Hepatocyte (in vitro differentiated cells): ENCODE results near the gene CLIC4. TPM values are rescaled to one million over a fixed set of nuclear protein-coding genes. Genes with fewer than 3 reads are reported as not detected.

Source experiments
- DNase-seq: peaks from one replicate; pipeline ENCODE4 v3.0.0-alpha.2; 2016; ENCODE audit warnings: low spot score
- H2AFZ ChIP-seq: fragments of 200-600 bp; sonication (generic); 2 replicates; pipeline ENCODE4 v1.6.0; 2016; ENCODE audit warnings: antibody characterized with exemption, mild to moderate bottlenecking
- H3K27ac ChIP-seq: fragments of 200-600 bp; sonication (generic); 2 replicates; pipeline ENCODE4 v1.5.1; 2016; ENCODE audit warnings: mild to moderate bottlenecking
- H3K27me3 ChIP-seq: fragments of 200-600 bp; sonication (generic); 2 replicates; pipeline ENCODE4 v1.6.1; 2016
- H3K36me3 ChIP-seq: fragments of 200-600 bp; sonication (generic); replicated peaks from 2 replicates; pipeline ENCODE4 v1.5.1; 2016; ENCODE audit warnings: low read depth; ENCODE audit not compliant: insufficient read depth
- H3K4me1 ChIP-seq: fragments of 200-600 bp; sonication (generic); 2 replicates; pipeline ENCODE4 v1.5.1; 2016; ENCODE audit warnings: mild to moderate bottlenecking, moderate library complexity; ENCODE audit not compliant: insufficient read depth
- H3K4me2 ChIP-seq: fragments of 200-600 bp; sonication (generic); 2 replicates; pipeline ENCODE4 v1.6.0; 2016
- H3K4me3 ChIP-seq: fragments of 200-600 bp; sonication (generic); 2 replicates; pipeline ENCODE4 v1.5.1; 2016; ENCODE audit warnings: mild to moderate bottlenecking
- H3K79me2 ChIP-seq: fragments of 200-600 bp; sonication (generic); 2 replicates; pipeline ENCODE4 v1.6.0; 2017; ENCODE audit warnings: mild to moderate bottlenecking
- H3K9me2 ChIP-seq: fragments of 200-600 bp; sonication (generic); replicated peaks from 2 replicates; pipeline ENCODE4 v1.6.0; 2017; ENCODE audit warnings: mild to moderate bottlenecking; ENCODE audit not compliant: insufficient read depth
- H3K9me3 ChIP-seq: fragments of 200-600 bp; sonication (generic); 2 replicates; pipeline ENCODE4 v1.5.1; 2016; ENCODE audit warnings: low read depth, mild to moderate bottlenecking
- H4K20me1 ChIP-seq: fragments of 200-600 bp; sonication (generic); 2 replicates; pipeline ENCODE4 v1.6.0; 2016; ENCODE audit warnings: mild to moderate bottlenecking; ENCODE audit not compliant: insufficient read depth, poor library complexity, severe bottlenecking
- CTCF ChIP-seq: fragments of 200-600 bp; sonication (generic); IDR thresholded peaks from 2 replicates; pipeline ENCODE4 v1.5.1; 2016; ENCODE audit warnings: antibody characterized with exemption, mild to moderate bottlenecking; ENCODE audit not compliant: poor library complexity
- EZH2 ChIP-seq: fragments of 200-600 bp; sonication (generic); IDR thresholded peaks from 2 replicates; pipeline ENCODE4 v1.6.1; 2016; ENCODE audit warnings: antibody characterized with exemption, mild to moderate bottlenecking, borderline replicate concordance
- EZH2phosphoT487 ChIP-seq: fragments of 200-600 bp; sonication (generic); IDR thresholded peaks from one replicate; pipeline ENCODE4 v1.6.1; 2018; ENCODE audit warnings: antibody characterized with exemption, mild to moderate bottlenecking, low read depth, moderate library complexity; ENCODE audit not compliant: unreplicated experiment, severe bottlenecking
- WGBS: methylation state at CpG from one replicate; pipeline ENCODE4 v1.1.6; 2016; ENCODE audit warnings: low lambda C conversion rate; ENCODE audit errors: missing lambda C conversion rate; 5-methylcytosine and 5-hydroxymethylcytosine counted together
- polyA plus RNA-seq: library from polyadenylated mRNA; unstranded; fragments of >200 nt; fragmentation: Nextera tagmentation; extraction: Ambion mirVana; gene quantifications from 2 replicates; pipeline ENCODE4 v1.2.1, GENCODE V29; 2016
- total RNA-seq: library from RNA; depleted of rRNA; stranded (reverse); fragments of >200 nt; gene quantifications from 2 replicates; pipeline ENCODE4 v1.2.3, GENCODE V29; 2014

The CLIC4 gene
- total and polyA plus RNA-seq, 2 experiments from 2014 or later, result 146 to 259 TPM

GRCh38 chr1:24709791-24710441, 35.3 kb upstream of the CLIC4 start:
- Histone ChIP-seq H4K20me1 (no peaks in the 10 kb centered on the region), H3K9me3 (no peaks in the 10 kb centered on the region), H3K27ac (no peak overlapping the region), H3K4me3 (no peak overlapping the region), H3K4me2 (no peak overlapping the region), H3K9me2 (no peaks in the 10 kb centered on the region), H3K4me1 (peaks cover 10% of the 10 kb centered on the region), H3K36me3 (no peaks in the 10 kb centered on the region), H3K79me2 (no peaks in the 10 kb centered on the region), H2AFZ (no peak overlapping the region), H3K27me3 (no peaks in the 10 kb centered on the region)
- no peak for TF ChIP-seq EZH2
- no peak for TF ChIP-seq EZH2phosphoT487
- no peak for TF ChIP-seq CTCF
- 94% methylated on average over 5 of the region's 5 CpGs for WGBS
- no peak for DNase-seq

GRCh38 chr1:24711329-24711728, 33.9 kb upstream of the CLIC4 start:
- no peaks in the 10 kb centered on the region for H4K20me1 ChIP-seq
- no peaks in the 10 kb centered on the region for H3K27me3 ChIP-seq
- no peaks in the 10 kb centered on the region for H3K9me2 ChIP-seq
- WGBS, result 82% methylated on average over 4 of the region's 4 CpGs
- H3K9me3 ChIP-seq, result no peaks in the 10 kb centered on the region
- no peak overlapping the region for H3K4me3 ChIP-seq
- no peak for DNase-seq
- H3K79me2 ChIP-seq, result no peaks in the 10 kb centered on the region
- H2AFZ ChIP-seq, result no peak overlapping the region
- H3K4me2 ChIP-seq, result no peak overlapping the region
- H3K36me3 ChIP-seq, result no peaks in the 10 kb centered on the region
- no peak overlapping the region for H3K27ac ChIP-seq
- H3K4me1 ChIP-seq, result no peaks in the 10 kb centered on the region
- TF ChIP-seq EZH2phosphoT487, result no peak
- TF ChIP-seq EZH2, result no peak
- no peak for TF ChIP-seq CTCF

GRCh38 chr1:24713176-24713575, 32.1 kb upstream of the CLIC4 start:
- H3K27me3 ChIP-seq, result no peaks in the 10 kb centered on the region
- no peaks in the 10 kb centered on the region for H3K79me2 ChIP-seq
- no peaks in the 10 kb centered on the region for H3K4me1 ChIP-seq
- no peaks in the 10 kb centered on the region for H3K9me2 ChIP-seq
- H3K4me3 ChIP-seq, result no peak overlapping the region
- H2AFZ ChIP-seq, result no peak overlapping the region
- no peaks in the 10 kb centered on the region for H4K20me1 ChIP-seq
- no peak overlapping the region for H3K4me2 ChIP-seq
- no peak for DNase-seq
- H3K36me3 ChIP-seq, result no peaks in the 10 kb centered on the region
- no peaks in the 10 kb centered on the region for H3K9me3 ChIP-seq
- no peak for TF ChIP-seq EZH2phosphoT487
- TF ChIP-seq EZH2, result no peak
- TF ChIP-seq CTCF, result no peak
- 90% methylated on average over 4 of the region's 4 CpGs for WGBS
- H3K27ac ChIP-seq, result no peak overlapping the region

GRCh38 chr1:24713736-24714135, 31.5 kb upstream of the CLIC4 start:
- Histone ChIP-seq H3K4me1 (no peaks in the 10 kb centered on the region), H3K4me3 (no peak overlapping the region), H3K36me3 (no peaks in the 10 kb centered on the region), H4K20me1 (no peaks in the 10 kb centered on the region), H2AFZ (no peak overlapping the region), H3K79me2 (no peaks in the 10 kb centered on the region), H3K9me2 (no peaks in the 10 kb centered on the region), H3K9me3 (no peaks in the 10 kb centered on the region), H3K27ac (no peak overlapping the region), H3K27me3 (no peaks in the 10 kb centered on the region), H3K4me2 (no peak overlapping the region)
- 65% methylated on average over 5 of the region's 5 CpGs for WGBS
- DNase-seq, result no peak
- TF ChIP-seq EZH2, result no peak
- TF ChIP-seq CTCF, result no peak
- no peak for TF ChIP-seq EZH2phosphoT487
